Karpas-422 (cell line): ENCODE results near the gene HES6. TPM values are rescaled to one million over a fixed set of nuclear protein-coding genes. Genes with fewer than 3 reads are reported as not detected.

Experiments used
- DNase-seq: peaks from one replicate; pipeline ENCODE4 v3.0.0-alpha.2; 2015
- H2AFZ ChIP-seq: fragments of 200-600 bp; sonication (generic); 2 replicates; pipeline ENCODE4 v1.6.1; 2014; ENCODE audit warnings: antibody characterized with exemption, low read length, mixed read lengths
- H3K27ac ChIP-seq: fragments of 200-600 bp; sonication (generic); 2 replicates; pipeline ENCODE4 v1.5.1; 2014; ENCODE audit warnings: mild to moderate bottlenecking, low read length, moderate library complexity
- H3K27me3 ChIP-seq: fragments of 200-600 bp; sonication (generic); 2 replicates; pipeline ENCODE4 v1.6.1; 2014; ENCODE audit warnings: low read length, mixed read lengths
- H3K36me3 ChIP-seq: fragments of 200-600 bp; sonication (generic); 2 replicates; pipeline ENCODE4 v1.6.1; 2014; ENCODE audit warnings: low read length, mixed read lengths; ENCODE audit not compliant: insufficient read depth
- H3K4me1 ChIP-seq: fragments of 200-600 bp; sonication (generic); 2 replicates; pipeline ENCODE4 v1.6.1; 2014; ENCODE audit warnings: mild to moderate bottlenecking, low read length, mixed read lengths
- H3K4me2 ChIP-seq: fragments of 200-600 bp; sonication (generic); 2 replicates; pipeline ENCODE4 v1.6.1; 2014; ENCODE audit warnings: low read length, low read depth, mild to moderate bottlenecking; ENCODE audit not compliant: poor library complexity, severe bottlenecking
- H3K4me3 ChIP-seq: fragments of 200-600 bp; sonication (generic); 2 replicates; pipeline ENCODE4 v1.5.1; 2014; ENCODE audit warnings: mild to moderate bottlenecking, antibody characterized with exemption, low read length, mixed read lengths
- H3K79me2 ChIP-seq: fragments of 200-600 bp; sonication (generic); 2 replicates; pipeline ENCODE4 v1.6.1; 2014; ENCODE audit warnings: mild to moderate bottlenecking, low read length, mixed read lengths
- H3K9ac ChIP-seq: fragments of 200-600 bp; sonication (generic); 2 replicates; pipeline ENCODE4 v1.6.0; 2014; ENCODE audit warnings: low read length
- H3K9me2 ChIP-seq: fragments of 200-600 bp; sonication (generic), shearing (Covaris generic); replicated peaks from 2 replicates; pipeline ENCODE4 v1.6.0; 2014; ENCODE audit warnings: mild to moderate bottlenecking, low read length, moderate library complexity; ENCODE audit not compliant: insufficient read depth
- H3K9me3 ChIP-seq: fragments of 300-700, 200-600 bp; sonication (generic); 2 replicates; pipeline ENCODE4 v1.6.1; 2014; ENCODE audit warnings: low read length, mixed read lengths
- H4K20me1 ChIP-seq: fragments of 200-600 bp; sonication (generic); 2 replicates; pipeline ENCODE4 v1.6.1; 2014; ENCODE audit warnings: mild to moderate bottlenecking, antibody characterized with exemption, low read length, low read depth; ENCODE audit not compliant: insufficient read depth
- total RNA-seq: library from RNA; depleted of rRNA; stranded (reverse); fragments of >200 nt; shearing (Covaris generic); gene quantifications from 2 replicates; pipeline ENCODE4 v1.2.3, GENCODE V29; 2014; ENCODE audit warnings: low replicate concordance

Gene HES6
- total RNA-seq, 1 experiment from 2014 or later: 3.3 TPM

DNA sequence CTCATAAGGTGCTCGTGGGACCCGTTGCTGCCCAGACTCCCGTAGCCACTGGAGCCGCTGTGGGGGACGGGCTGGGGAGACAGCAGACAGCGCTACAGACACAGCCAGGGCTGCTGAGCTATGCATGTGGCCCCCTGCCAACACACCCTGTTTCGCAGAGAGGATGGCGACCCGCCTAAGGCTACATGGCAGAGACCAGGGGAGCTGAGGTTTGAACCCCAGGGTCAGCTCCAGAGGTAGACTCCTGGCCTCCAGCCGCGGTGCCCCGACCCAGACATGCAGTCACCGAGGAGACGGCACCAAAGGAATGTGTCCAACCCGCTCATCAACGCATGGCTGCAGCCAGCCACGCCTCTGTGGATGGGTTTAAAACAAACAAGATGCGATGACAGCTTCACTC is 21.0 kb upstream of the HES6 start:
- no peaks in the 10 kb centered on the region for H4K20me1 ChIP-seq
- H3K4me2 ChIP-seq: no peak overlapping the region
- no peak overlapping the region for H3K27ac ChIP-seq
- no peaks in the 10 kb centered on the region for H3K9me2 ChIP-seq
- no peaks in the 10 kb centered on the region for H3K4me1 ChIP-seq
- no peaks in the 10 kb centered on the region for H3K27me3 ChIP-seq
- no peaks in the 10 kb centered on the region for H3K9me3 ChIP-seq
- H3K79me2 ChIP-seq: no peaks in the 10 kb centered on the region
- no peak overlapping the region for H3K9ac ChIP-seq
- no peak overlapping the region for H2AFZ ChIP-seq
- no peak overlapping the region for H3K4me3 ChIP-seq
- peaks cover 14% of the 10 kb centered on the region; the same call in 1 of the 2 replicates for H3K36me3 ChIP-seq
- no peak for DNase-seq

DNA sequence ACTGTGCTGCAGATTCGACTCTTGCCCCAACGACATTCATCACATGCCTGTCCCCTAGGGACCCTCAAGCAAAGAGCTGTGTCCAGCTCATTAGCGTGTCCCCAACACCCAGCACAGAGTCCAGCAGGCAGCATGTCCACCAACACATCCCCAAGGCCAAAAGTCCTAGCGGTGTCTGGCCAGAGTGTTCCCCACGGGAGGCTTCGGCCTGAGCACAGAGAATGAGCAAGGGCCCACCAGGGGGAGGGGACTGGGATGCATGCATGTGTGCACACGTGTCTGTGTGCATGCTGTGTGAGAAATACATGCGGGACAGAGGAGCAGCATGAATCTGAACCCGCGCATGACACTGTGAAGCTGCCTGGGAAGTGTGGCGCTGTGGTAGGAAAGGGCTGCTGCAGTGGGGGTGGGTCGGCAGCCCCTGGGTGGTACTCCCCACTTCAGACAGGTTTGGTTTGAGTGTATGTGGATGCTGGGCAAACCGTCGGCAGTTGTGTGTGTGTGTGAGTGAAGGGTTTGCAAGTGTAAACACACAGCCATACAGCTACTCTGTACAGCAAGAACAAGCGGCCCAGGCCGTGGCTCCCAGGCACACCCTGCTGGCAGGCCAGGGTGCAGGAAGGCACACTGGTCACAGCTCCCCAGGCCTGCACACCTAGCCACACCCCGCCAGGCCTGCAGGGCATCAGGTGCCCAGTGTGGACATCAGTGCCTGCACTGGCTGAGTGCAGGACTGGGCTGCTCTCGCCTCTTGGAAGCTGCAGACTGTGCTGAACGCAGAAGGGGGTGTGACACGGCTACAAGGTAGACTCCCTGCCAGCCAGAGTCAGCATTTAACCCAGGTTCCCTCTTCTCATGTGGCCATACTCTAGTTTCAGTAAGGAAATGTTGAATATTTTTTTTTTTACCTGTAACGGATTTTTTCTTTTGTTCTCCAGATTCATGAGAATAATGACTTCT is 19.5 kb upstream of the HES6 start:
- Histone ChIP-seq H4K20me1 (no peaks in the 10 kb centered on the region), H3K4me2 (no peak overlapping the region), H3K9ac (no peak overlapping the region), H3K9me2 (no peaks in the 10 kb centered on the region), H3K4me1 (no peaks in the 10 kb centered on the region), H3K27ac (no peak overlapping the region), H3K4me3 (no peak overlapping the region), H3K36me3 (peaks cover 23% of the 10 kb centered on the region; the same call in 1 of the 2 replicates), H2AFZ (no peak overlapping the region), H3K27me3 (no peaks in the 10 kb centered on the region), H3K9me3 (no peaks in the 10 kb centered on the region), H3K79me2 (no peaks in the 10 kb centered on the region)
- DNase-seq: peak; percentile 53

DNA sequence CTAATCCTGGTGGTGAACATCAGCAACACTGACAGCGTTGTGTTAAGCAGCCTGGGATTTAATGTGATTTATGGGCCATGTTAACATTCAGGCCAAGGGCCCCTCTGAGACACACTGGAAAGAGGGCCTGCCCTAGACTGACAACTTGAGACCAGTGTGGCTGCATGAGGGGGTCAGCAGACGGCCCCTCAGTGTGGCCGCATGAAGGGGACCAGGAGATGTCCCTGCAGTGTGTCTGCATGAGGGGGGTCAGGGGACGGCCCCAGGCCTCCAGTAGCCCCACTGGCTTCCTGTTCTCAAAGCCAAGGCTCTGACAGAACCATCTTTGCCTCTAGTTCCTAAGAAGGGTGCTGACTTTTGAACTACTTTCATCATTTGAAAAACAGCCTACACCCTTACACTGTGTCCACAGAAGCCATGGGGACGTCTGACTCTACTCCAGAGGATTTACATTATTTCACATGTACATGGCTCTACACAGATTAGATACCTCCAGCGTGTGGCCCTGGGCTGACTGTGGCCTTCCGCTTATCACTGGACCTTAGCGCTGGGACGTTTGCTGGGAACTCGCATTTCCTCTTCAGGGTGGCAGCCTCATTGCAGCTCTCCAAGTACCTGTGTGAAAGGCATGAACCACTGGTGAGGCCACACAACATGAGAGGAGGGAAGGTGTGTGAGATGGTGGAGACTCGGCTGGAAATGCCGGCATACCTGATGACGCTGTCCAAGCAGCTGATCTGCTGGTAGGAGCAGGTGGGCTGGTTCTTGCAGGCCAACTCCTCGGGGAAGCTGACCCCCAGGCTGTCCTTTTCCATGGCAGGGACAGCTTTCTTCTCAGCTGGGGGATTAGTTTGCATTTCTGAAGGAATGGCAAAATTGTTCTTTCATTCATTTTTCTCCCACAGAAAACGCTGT is 18.2 kb upstream of the HES6 start:
- Histone ChIP-seq H3K79me2 (no peaks in the 10 kb centered on the region), H3K9ac (no peak overlapping the region), H4K20me1 (no peaks in the 10 kb centered on the region), H2AFZ (no peak overlapping the region), H3K4me2 (no peak overlapping the region), H3K27ac (no peak overlapping the region), H3K4me3 (no peak overlapping the region), H3K4me1 (no peaks in the 10 kb centered on the region), H3K36me3 (peaks cover 19% of the 10 kb centered on the region; the same call in 1 of the 2 replicates), H3K9me3 (no peaks in the 10 kb centered on the region), H3K9me2 (no peaks in the 10 kb centered on the region), H3K27me3 (no peaks in the 10 kb centered on the region)
- no peak for DNase-seq

DNA sequence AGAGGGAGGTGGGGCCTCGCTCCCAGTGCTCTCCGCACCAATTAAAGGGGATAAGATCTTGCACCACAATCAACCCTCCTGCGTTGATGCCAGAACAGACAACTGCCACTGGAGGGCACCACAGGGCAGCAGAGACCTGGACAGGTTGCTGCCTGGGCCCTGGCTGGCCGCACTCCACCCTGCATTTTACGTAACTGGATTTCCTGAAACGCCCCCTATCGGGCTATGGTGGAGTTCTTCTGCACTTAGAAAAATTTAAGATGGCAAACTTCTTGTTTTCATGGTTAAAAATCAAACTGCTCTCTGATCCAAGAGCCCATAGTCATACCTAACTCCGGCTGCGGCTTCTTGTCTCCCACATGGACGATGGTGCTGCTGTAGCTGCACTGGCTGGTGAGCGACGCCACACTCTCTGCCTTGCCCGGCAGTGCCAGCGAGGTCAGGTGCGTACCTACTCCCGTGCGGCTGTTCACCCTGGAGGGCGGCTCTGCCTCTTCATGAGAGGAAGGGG is 16.8 kb upstream of the HES6 start:
- H3K4me2 ChIP-seq: no peak overlapping the region
- no peak overlapping the region for H3K27ac ChIP-seq
- no peaks in the 10 kb centered on the region for H3K79me2 ChIP-seq
- H3K9me3 ChIP-seq: no peaks in the 10 kb centered on the region
- H3K9me2 ChIP-seq: no peaks in the 10 kb centered on the region
- no peak overlapping the region for H3K4me3 ChIP-seq
- DNase-seq: peak; percentile 94
- H3K36me3 ChIP-seq: peaks cover 19% of the 10 kb centered on the region; the same call in 1 of the 2 replicates
- H3K9ac ChIP-seq: no peak overlapping the region
- no peak overlapping the region for H2AFZ ChIP-seq
- no peaks in the 10 kb centered on the region for H4K20me1 ChIP-seq
- no peaks in the 10 kb centered on the region for H3K27me3 ChIP-seq
- no peaks in the 10 kb centered on the region for H3K4me1 ChIP-seq

DNA sequence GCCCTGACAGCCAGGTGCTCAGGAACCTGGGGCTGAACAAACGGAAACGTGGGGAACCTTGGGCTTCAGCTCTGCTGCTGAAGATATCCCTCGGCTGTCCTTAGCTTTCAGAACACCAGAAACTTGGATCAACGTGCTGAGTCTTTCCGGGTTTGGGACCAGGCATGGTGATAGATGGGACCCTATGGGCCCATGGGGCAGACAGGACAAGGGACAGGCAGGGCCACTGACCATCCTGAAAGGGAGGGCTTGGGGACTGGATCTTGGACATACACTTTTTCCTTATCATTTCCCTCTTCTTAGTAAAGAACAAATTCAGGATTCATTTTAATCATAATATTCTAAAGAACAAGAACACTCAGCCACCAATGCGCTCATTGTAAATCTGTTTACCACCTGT is 16.3 kb upstream of the HES6 start:
- Histone ChIP-seq H3K79me2 (no peaks in the 10 kb centered on the region), H3K9me3 (no peaks in the 10 kb centered on the region), H3K9me2 (no peaks in the 10 kb centered on the region), H3K4me2 (no peak overlapping the region), H3K36me3 (peaks cover 19% of the 10 kb centered on the region; the same call in 1 of the 2 replicates), H2AFZ (no peak overlapping the region), H3K4me1 (no peaks in the 10 kb centered on the region), H3K4me3 (no peak overlapping the region), H3K9ac (no peak overlapping the region), H3K27ac (no peak overlapping the region), H4K20me1 (no peaks in the 10 kb centered on the region), H3K27me3 (no peaks in the 10 kb centered on the region)
- no peak for DNase-seq

DNA sequence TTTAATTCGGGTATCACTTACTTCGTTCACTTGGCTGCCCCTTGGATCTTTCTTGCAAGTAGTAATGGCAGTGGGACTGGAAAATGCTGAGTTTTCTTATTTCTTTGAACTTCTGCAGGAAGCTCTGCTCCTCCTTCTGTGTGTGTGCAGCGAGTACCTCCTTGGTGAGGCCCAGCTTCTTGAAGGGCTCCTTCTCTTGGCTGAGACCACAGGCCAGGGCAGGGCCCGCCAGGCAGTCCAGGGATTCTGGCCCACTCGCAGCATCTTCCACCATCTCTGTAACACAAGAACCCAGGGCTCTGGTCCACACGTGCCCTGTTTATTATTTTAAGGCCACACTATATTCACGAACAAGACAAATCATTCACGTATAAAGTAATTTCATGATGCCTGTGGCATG is 15.8 kb upstream of the HES6 start:
- H3K4me1 ChIP-seq: no peaks in the 10 kb centered on the region
- H3K9me3 ChIP-seq: no peaks in the 10 kb centered on the region
- H3K27me3 ChIP-seq: no peaks in the 10 kb centered on the region
- H3K36me3 ChIP-seq: peaks cover 19% of the 10 kb centered on the region; the same call in 1 of the 2 replicates
- no peak overlapping the region for H3K4me3 ChIP-seq
- H3K4me2 ChIP-seq: no peak overlapping the region
- no peaks in the 10 kb centered on the region for H3K9me2 ChIP-seq
- H3K27ac ChIP-seq: no peak overlapping the region
- no peak for DNase-seq
- no peaks in the 10 kb centered on the region for H3K79me2 ChIP-seq
- H4K20me1 ChIP-seq: no peaks in the 10 kb centered on the region
- no peak overlapping the region for H2AFZ ChIP-seq
- H3K9ac ChIP-seq: no peak overlapping the region

DNA sequence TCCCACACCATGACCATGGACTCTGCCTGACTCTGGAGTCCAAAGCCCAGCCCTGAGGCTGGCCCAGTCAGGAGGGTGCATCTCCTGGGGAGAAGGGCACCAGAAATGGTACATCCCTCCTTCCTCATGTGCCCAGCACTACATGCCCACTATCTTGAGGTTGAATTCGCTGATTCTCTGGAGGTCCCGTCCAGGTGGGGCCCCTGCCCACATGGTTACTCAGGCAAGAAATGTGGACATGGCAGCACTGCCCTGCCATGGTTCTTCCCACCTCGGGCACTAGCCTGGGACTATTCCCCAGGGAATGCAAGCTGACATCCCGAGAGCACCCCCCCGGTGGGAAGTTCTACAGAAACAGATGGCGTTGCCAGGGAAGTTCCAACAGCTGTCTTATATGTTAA is 15.3 kb upstream of the HES6 start:
- H3K4me2 ChIP-seq: no peak overlapping the region
- no peaks in the 10 kb centered on the region for H3K27me3 ChIP-seq
- H3K27ac ChIP-seq: no peak overlapping the region
- no peaks in the 10 kb centered on the region for H4K20me1 ChIP-seq
- no peak for DNase-seq
- no peaks in the 10 kb centered on the region for H3K4me1 ChIP-seq
- no peaks in the 10 kb centered on the region for H3K79me2 ChIP-seq
- H3K36me3 ChIP-seq: peaks cover 19% of the 10 kb centered on the region; the same call in 1 of the 2 replicates
- H3K9me3 ChIP-seq: no peaks in the 10 kb centered on the region
- no peaks in the 10 kb centered on the region for H3K9me2 ChIP-seq
- H3K4me3 ChIP-seq: no peak overlapping the region
- no peak overlapping the region for H2AFZ ChIP-seq
- H3K9ac ChIP-seq: no peak overlapping the region
